Testis (tissue), 2 donors: ENCODE data around the gene BTG2.

Experiments used
- POLR2A ChIP-seq: fragments of 450-650 bp; IDR thresholded peaks from one replicate; pipeline ENCODE4 v1.6.1; 2017; ENCODE audit warnings: antibody characterized with exemption, mild to moderate bottlenecking, moderate library complexity
- TF ChIP-seq, protein P1 (sequence below), 3 experiments: fragments of 450-650 bp in 2 of 3; fragments of 200-600 bp in 1 of 3; sonication (generic) in 1 of 3; IDR thresholded peaks; one replicate each; pipeline ENCODE4 v1.5.1; 2016 to 2019; ENCODE audit warnings: antibody characterized with exemption in 3 of 3, mild to moderate bottlenecking in 2 of 3, moderate library complexity in 1 of 3

DNA sequence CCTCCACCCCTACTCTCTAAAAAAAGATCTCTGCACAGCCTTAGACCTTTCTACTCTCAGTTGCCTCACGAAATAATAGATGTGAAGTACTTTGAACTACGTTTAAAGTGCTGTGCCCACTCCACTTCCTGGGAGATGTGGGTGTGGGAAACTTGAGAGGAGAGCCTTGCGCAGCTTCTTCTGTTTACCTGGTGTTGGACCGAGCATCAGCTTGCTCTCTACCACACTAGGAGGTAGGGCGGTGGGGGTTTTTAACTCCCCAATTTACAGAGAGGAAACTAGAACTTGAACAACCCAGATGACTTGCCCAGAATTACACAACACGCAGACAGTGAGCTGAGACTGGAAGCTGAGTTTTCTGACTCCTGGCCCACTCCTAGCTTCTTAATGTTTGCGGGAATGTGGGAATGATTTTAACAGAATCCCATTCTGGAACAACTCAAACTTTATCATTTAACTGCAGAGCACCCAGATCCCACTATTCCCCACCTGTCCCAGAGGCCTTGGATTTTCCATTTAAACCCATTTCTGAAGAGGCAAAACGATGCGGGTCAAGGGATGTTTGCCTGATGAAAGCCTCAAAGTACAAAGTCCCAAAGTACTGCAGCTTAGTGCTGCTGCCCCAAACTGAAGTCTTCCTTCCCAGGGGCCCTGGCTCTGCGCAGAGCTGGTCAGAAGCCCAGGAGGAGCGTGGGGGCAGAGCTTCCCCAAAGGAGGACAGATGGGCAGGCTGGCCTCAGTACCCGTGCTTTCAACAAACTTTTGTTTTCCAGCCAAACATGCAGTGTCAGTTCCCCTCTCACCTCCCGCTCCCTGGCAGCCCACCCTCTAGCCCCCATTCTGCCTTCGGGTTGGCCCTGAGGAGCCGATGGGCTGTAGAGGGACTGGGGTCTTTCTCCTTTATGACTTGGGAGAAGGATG, 19.0 kb downstream of the BTG2 start:
- TF ChIP-seq POLR2A, result no peak
- TF ChIP-seq, protein P1, sequence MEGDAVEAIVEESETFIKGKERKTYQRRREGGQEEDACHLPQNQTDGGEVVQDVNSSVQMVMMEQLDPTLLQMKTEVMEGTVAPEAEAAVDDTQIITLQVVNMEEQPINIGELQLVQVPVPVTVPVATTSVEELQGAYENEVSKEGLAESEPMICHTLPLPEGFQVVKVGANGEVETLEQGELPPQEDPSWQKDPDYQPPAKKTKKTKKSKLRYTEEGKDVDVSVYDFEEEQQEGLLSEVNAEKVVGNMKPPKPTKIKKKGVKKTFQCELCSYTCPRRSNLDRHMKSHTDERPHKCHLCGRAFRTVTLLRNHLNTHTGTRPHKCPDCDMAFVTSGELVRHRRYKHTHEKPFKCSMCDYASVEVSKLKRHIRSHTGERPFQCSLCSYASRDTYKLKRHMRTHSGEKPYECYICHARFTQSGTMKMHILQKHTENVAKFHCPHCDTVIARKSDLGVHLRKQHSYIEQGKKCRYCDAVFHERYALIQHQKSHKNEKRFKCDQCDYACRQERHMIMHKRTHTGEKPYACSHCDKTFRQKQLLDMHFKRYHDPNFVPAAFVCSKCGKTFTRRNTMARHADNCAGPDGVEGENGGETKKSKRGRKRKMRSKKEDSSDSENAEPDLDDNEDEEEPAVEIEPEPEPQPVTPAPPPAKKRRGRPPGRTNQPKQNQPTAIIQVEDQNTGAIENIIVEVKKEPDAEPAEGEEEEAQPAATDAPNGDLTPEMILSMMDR (IDR thresholded peaks at IDR 0.05), result no peak
